HG03521 (cell line): ENCODE measurements around the gene VAV3.
A peak's percentile ranks its signal among the peaks of the same experiment; 100 is the strongest.

Experiments
- ATAC-seq: cut with Tn5 transposase; IDR thresholded peaks from one replicate; pipeline ENCODE4 v1.9.1; 2021; ENCODE audit warnings: mild to moderate bottlenecking, moderate library complexity; ENCODE audit not compliant: unreplicated experiment

Gene VAV3

GRCh38 chr1:107547363-107548155 lies 417.4 kb downstream of the VAV3 start:
- no peak for ATAC-seq

GRCh38 chr1:107546576-107546975 lies 418.4 kb downstream of the VAV3 start:
- ATAC-seq = no peak

GRCh38 chr1:107545879-107546278 lies 419.1 kb downstream of the VAV3 start:
- ATAC-seq = no peak

- ATAC-seq = no peak
Observed at GRCh38 chr1:107545056-107545577, 419.9 kb downstream of the VAV3 start.

- no peak for ATAC-seq
Observed at GRCh38 chr1:107544285-107544684, 420.7 kb downstream of the VAV3 start.

- ATAC-seq = no peak
Observed at GRCh38 chr1:107541412-107541811, 423.6 kb downstream of the VAV3 start.

- ATAC-seq = no peak
Observed at GRCh38 chr1:107538502-107538901, 426.5 kb downstream of the VAV3 start.

- ATAC-seq = no peak
Observed at GRCh38 chr1:107536266-107536665, 428.7 kb downstream of the VAV3 start.

GRCh38 chr1:107535091-107535490 lies 429.9 kb downstream of the VAV3 start:
- ATAC-seq = peak; percentile 68

GRCh38 chr1:107534632-107535031 lies 430.3 kb downstream of the VAV3 start:
- no peak for ATAC-seq

GRCh38 chr1:107533436-107533835 lies 431.5 kb downstream of the VAV3 start:
- ATAC-seq = no peak

GRCh38 chr1:107532318-107532717 lies 432.7 kb downstream of the VAV3 start:
- ATAC-seq = no peak

GRCh38 chr1:107531065-107531908 lies 433.7 kb downstream of the VAV3 start:
- ATAC-seq = no peak

GRCh38 chr1:107530543-107530942 lies 434.4 kb downstream of the VAV3 start:
- ATAC-seq = no peak

- peak; percentile 95 for ATAC-seq
Observed at GRCh38 chr1:107529511-107530149, 435.4 kb downstream of the VAV3 start.

- ATAC-seq = no peak
Observed at GRCh38 chr1:107526524-107527198, 438.3 kb downstream of the VAV3 start.

- no peak for ATAC-seq
Observed at GRCh38 chr1:107525961-107526360, 439.0 kb downstream of the VAV3 start.

GRCh38 chr1:107525145-107525544 lies 439.8 kb downstream of the VAV3 start:
- no peak for ATAC-seq

- ATAC-seq = no peak
Observed at GRCh38 chr1:107524301-107524700, 440.7 kb downstream of the VAV3 start.

GRCh38 chr1:107523736-107524135 lies 441.2 kb downstream of the VAV3 start:
- ATAC-seq = no peak

GRCh38 chr1:107523061-107523460 lies 441.9 kb downstream of the VAV3 start:
- ATAC-seq = no peak
